GM23248 (cell line): ENCODE results near the gene CHRM1. TPM values are rescaled to one million over a fixed set of nuclear protein-coding genes. Genes with fewer than 3 reads are reported as not detected.

ENCODE experiments used
- DNase-seq: peaks from one replicate; pipeline ENCODE4 v3.0.0-alpha.2; 2015
- H2AFZ ChIP-seq: fragments of 200-600 bp; sonication (generic); 2 replicates; pipeline ENCODE4 v1.6.1; 2016; ENCODE audit warnings: antibody characterized with exemption
- H3F3A ChIP-seq: fragments of 200-600 bp; sonication (generic); 2 replicates; pipeline ENCODE4 v1.6.1; 2016; ENCODE audit warnings: mild to moderate bottlenecking, antibody characterized with exemption, mixed run types; ENCODE audit not compliant: insufficient read depth
- H3K27ac ChIP-seq: fragments of 200-600 bp; sonication (generic); 2 replicates; pipeline ENCODE4 v1.5.1; 2016; ENCODE audit warnings: mild to moderate bottlenecking
- H3K27me3 ChIP-seq: fragments of 200-600 bp; sonication (generic); replicated peaks from 2 replicates; pipeline ENCODE4 v1.6.1; 2016; ENCODE audit warnings: mild to moderate bottlenecking; ENCODE audit not compliant: insufficient read depth
- H3K36me3 ChIP-seq: fragments of 200-600 bp; sonication (generic); 2 replicates; pipeline ENCODE4 v1.6.1; 2016; ENCODE audit warnings: low read depth, mild to moderate bottlenecking
- H3K4me1 ChIP-seq: fragments of 200-600 bp; sonication (generic); 2 replicates; pipeline ENCODE4 v1.6.1; 2016; ENCODE audit warnings: mild to moderate bottlenecking; ENCODE audit not compliant: insufficient read depth
- H3K4me2 ChIP-seq: fragments of 200-600 bp; sonication (generic); one replicate; pipeline ENCODE4 v1.6.1; 2016; ENCODE audit warnings: mild to moderate bottlenecking; ENCODE audit not compliant: unreplicated experiment
- H3K4me3 ChIP-seq: fragments of 200-600 bp; sonication (generic); 2 replicates; pipeline ENCODE4 v1.5.1; 2016; ENCODE audit warnings: mild to moderate bottlenecking
- H3K79me2 ChIP-seq: fragments of 200-600 bp; sonication (generic); 2 replicates; pipeline ENCODE4 v1.6.1; 2016; ENCODE audit warnings: mild to moderate bottlenecking; ENCODE audit not compliant: insufficient read depth
- H3K9ac ChIP-seq: fragments of 200-600 bp; sonication (generic); 2 replicates; pipeline ENCODE4 v1.6.1; 2016; ENCODE audit warnings: mild to moderate bottlenecking
- H3K9me2 ChIP-seq: fragments of 200-600 bp; sonication (generic); 2 replicates; pipeline ENCODE4 v1.6.1; 2016; ENCODE audit warnings: mixed run types, mild to moderate bottlenecking, moderate library complexity; ENCODE audit not compliant: insufficient read depth
- H3K9me3 ChIP-seq: fragments of 200-600 bp; sonication (generic); one replicate; pipeline ENCODE4 v1.6.1; 2017; ENCODE audit warnings: low read depth
- H4K20me1 ChIP-seq: fragments of 200-600 bp; sonication (generic); 2 replicates; pipeline ENCODE4 v1.6.0; 2016; ENCODE audit not compliant: insufficient read depth
- EZH2 ChIP-seq: fragments of 200-600 bp; sonication (generic); IDR thresholded peaks from 2 replicates; pipeline ENCODE4 v1.6.1; 2018; ENCODE audit warnings: antibody characterized with exemption, mild to moderate bottlenecking; ENCODE audit not compliant: insufficient read depth, poor library complexity, severe bottlenecking
- EZH2phosphoT487 ChIP-seq: fragments of 200-600 bp; sonication (generic); IDR thresholded peaks from 2 replicates; pipeline ENCODE4 v1.6.1; 2018; ENCODE audit warnings: antibody characterized with exemption, moderate library complexity, mild to moderate bottlenecking, low read depth; ENCODE audit not compliant: insufficient read depth
- WGBS, 2 experiments: methylation state at CpG; one replicate each; pipeline ENCODE4 v1.1.6; 2015 to 2017; ENCODE audit warnings: low lambda C conversion rate in 2 of 2, low coverage in 1 of 2; ENCODE audit errors: missing lambda C conversion rate in 2 of 2; 5-methylcytosine and 5-hydroxymethylcytosine counted together
- in situ Hi-C: fragments of 300-500 bp; cut with MboI; formaldehyde crosslinking; loops from 2 replicates; pipeline ENCODE4 v1.15.0; 2020
- polyA plus RNA-seq: library from polyadenylated mRNA; unstranded; fragments of >200 nt; fragmentation: Nextera tagmentation; extraction: Ambion mirVana; gene quantifications from 2 replicates; pipeline ENCODE4 v1.2.1, GENCODE V29; 2016
- total RNA-seq: library from RNA; depleted of rRNA; stranded (reverse); fragments of >200 nt; shearing (Covaris generic); gene quantifications from 2 replicates; pipeline ENCODE4 v1.2.3, GENCODE V29; 2014

Gene CHRM1
- total and polyA plus RNA-seq, 2 experiments from 2014 or later, result not detected

- H3K4me1 ChIP-seq, result no peaks in the 10 kb centered on the region
- H3K36me3 ChIP-seq, result no peaks in the 10 kb centered on the region
- no peaks in the 10 kb centered on the region for H3K79me2 ChIP-seq
- H4K20me1 ChIP-seq, result no peaks in the 10 kb centered on the region
- 76 to 80% methylated on average over 1 of the region's 1 CpG for WGBS, 2 experiments
- H3F3A ChIP-seq, result no peaks in the 10 kb centered on the region
- no peak overlapping the region for H3K4me3 ChIP-seq
- no peak for DNase-seq
- H3K9me2 ChIP-seq, result no peaks in the 10 kb centered on the region
- H3K27ac ChIP-seq, result no peak overlapping the region
- no peak overlapping the region for H2AFZ ChIP-seq
- H3K9ac ChIP-seq, result no peak overlapping the region
- in situ Hi-C loops, result no loop called here
- no peaks in the 10 kb centered on the region for H3K27me3 ChIP-seq
- H3K4me2 ChIP-seq, result no peak overlapping the region
- TF ChIP-seq EZH2 (no peak), EZH2phosphoT487 (no peak)
- no peaks in the 10 kb centered on the region for H3K9me3 ChIP-seq
Measured at GRCh38 chr11:62914416-62914815, 6.7 kb downstream of the CHRM1 start.

DNA sequence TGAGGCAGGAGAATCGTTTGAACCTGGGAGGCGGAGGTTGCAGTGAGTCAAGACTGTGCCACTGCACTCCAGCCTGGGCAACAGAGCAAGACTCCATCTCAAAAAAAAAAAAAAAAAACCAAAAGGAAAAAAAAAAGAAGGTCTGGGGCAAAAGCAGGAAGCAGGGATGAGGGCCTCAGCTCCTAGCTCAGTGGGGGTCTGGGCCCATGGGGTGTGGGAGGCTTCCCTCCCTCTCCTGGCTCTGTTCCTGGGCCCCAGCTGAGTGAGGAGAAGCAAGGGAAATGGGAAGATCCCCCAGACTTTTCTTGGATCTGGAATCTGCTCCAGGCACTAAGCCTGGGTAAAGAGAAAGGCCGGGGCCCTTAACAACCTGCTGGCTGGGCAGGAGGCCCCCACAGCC is 8.9 kb downstream of the CHRM1 start:
- Histone ChIP-seq H3K4me1 (no peaks in the 10 kb centered on the region), H2AFZ (no peak overlapping the region), H3F3A (no peaks in the 10 kb centered on the region), H3K4me2 (no peak overlapping the region), H3K79me2 (no peaks in the 10 kb centered on the region), H3K9me2 (no peaks in the 10 kb centered on the region), H3K36me3 (no peaks in the 10 kb centered on the region), H3K9ac (no peak overlapping the region), H3K4me3 (no peak overlapping the region), H3K27ac (no peak overlapping the region), H4K20me1 (no peaks in the 10 kb centered on the region), H3K27me3 (no peaks in the 10 kb centered on the region), H3K9me3 (no peaks in the 10 kb centered on the region)
- in situ Hi-C loops, result no loop called here
- DNase-seq, result no peak
- 67 to 69% methylated on average over 3 of the region's 3 CpGs for WGBS, 2 experiments
- TF ChIP-seq EZH2, result no peak
- TF ChIP-seq EZH2phosphoT487, result no peak

DNA sequence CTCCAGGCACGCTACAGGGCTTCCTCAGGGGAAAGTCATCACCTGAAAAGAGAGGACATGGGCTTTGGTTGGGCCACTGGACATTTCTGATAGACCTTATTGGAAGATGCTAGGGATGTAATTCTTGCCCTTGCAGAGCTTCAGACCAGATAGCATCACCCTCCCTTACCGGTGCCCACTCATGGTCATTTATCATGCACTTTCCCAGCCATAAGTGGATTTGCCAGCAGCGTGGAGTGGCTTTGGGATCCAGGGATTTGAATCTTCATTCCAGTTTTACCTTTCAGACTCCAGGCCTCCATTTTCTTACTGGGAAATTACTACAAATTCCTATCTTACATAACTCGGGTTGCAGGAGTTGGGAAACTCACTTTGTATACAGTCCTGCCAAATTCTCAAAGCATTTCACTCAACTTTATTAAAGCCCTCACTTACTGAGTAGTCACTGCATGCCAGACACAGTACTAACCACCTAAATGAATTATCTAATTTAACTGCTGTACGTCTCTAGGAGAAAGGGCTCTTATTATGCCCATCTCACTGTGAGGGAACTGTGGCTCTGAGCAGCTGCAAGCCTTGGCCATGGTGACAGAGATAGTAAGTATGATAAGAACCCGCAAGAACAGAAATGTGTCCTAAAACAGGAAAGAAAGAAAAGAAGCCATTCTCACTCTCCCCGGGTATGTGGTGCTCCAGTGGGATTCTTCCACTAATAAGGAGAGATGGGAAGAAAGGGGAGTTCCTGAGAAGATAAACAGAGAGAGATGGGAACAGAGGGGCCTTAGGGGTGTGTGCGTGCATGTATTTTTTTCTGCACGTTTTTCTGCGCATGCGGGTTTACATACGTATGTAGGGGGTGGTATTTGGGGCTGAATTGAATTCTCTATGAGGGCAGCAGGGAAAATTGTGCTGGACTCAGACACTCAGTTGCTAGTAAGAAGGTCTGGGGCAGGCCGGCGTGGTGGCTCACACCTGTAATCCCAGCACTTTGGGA is 9.7 kb downstream of the CHRM1 start:
- no peak overlapping the region for H2AFZ ChIP-seq
- no peaks in the 10 kb centered on the region for H3K27me3 ChIP-seq
- H3K79me2 ChIP-seq, result no peaks in the 10 kb centered on the region
- TF ChIP-seq EZH2 (no peak), EZH2phosphoT487 (no peak)
- no peak overlapping the region for H3K9ac ChIP-seq
- H4K20me1 ChIP-seq, result no peaks in the 10 kb centered on the region
- no peak overlapping the region for H3K4me3 ChIP-seq
- no peaks in the 10 kb centered on the region for H3K9me3 ChIP-seq
- 70 to 75% methylated on average over 14 of the region's 14 CpGs for WGBS, 2 experiments
- H3K4me2 ChIP-seq, result no peak overlapping the region
- no peaks in the 10 kb centered on the region for H3K9me2 ChIP-seq
- H3F3A ChIP-seq, result no peaks in the 10 kb centered on the region
- H3K27ac ChIP-seq, result no peak overlapping the region
- peak; percentile 42 for DNase-seq
- H3K4me1 ChIP-seq, result no peaks in the 10 kb centered on the region
- in situ Hi-C loops, result no loop called here
- no peaks in the 10 kb centered on the region for H3K36me3 ChIP-seq

DNA sequence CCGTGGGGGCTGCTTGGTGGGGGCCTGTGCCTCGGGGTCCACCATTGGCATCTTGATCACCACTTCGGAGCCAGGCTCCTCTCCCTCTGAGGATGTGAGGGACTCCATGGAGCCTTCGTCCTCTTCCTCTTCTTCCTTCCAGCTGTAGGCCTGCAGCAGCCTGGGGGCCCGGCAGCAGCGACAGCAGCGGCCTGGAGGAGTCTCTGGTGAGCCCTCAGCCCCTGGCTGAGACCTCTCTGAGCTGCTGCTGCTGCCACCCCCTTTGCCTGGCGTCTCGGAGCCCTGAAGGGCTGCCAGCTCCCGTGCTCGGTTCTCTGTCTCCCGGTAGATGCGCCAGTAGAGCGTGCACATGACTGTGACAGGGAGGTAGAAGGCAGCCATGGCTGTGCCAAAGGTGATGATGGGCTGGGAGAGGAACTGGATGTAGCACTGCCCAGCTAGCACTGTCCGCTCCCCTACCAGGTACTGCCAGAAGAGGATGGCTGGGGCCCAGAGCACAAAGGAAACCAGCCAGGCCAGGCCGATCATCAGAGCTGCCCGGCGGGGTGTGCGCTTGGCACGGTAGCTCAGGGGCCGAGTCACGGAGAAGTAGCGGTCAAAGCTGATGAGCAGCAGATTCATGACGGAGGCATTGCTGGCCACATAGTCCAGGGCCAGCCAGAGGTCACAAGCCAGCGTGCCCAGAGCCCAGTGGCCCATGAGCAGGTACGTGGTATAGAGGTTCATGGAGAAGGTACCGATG is 10.9 kb downstream of the CHRM1 start:
- DNase-seq, result no peak
- no peak overlapping the region for H2AFZ ChIP-seq

More for the DNA sequence above, 10.9 kb downstream of the CHRM1 start:
- H3K9me2 ChIP-seq, result no peaks in the 10 kb centered on the region
- no peaks in the 10 kb centered on the region for H3K9me3 ChIP-seq
- no peaks in the 10 kb centered on the region for H3K4me1 ChIP-seq
- no peaks in the 10 kb centered on the region for H4K20me1 ChIP-seq
- no peaks in the 10 kb centered on the region for H3F3A ChIP-seq
- in situ Hi-C loops, result no loop called here
- 82 to 84% methylated on average over 27 of the region's 27 CpGs for WGBS, 2 experiments
- H3K36me3 ChIP-seq, result no peaks in the 10 kb centered on the region
- no peak for TF ChIP-seq EZH2phosphoT487
- no peak for TF ChIP-seq EZH2
- H3K9ac ChIP-seq, result no peak overlapping the region
- H3K79me2 ChIP-seq, result no peaks in the 10 kb centered on the region
- no peak overlapping the region for H3K27ac ChIP-seq
- no peak overlapping the region for H3K4me2 ChIP-seq
- no peaks in the 10 kb centered on the region for H3K27me3 ChIP-seq
- no peak overlapping the region for H3K4me3 ChIP-seq
